ENCODE measurements around the gene DDX10. TPM values are rescaled to one million over a fixed set of nuclear protein-coding genes. Genes with fewer than 3 reads are reported as not detected.

The DDX10 gene
- total and polyA plus RNA-seq, 12 donors: 10.6 to 141 (median 22.6) TPM

DNA sequence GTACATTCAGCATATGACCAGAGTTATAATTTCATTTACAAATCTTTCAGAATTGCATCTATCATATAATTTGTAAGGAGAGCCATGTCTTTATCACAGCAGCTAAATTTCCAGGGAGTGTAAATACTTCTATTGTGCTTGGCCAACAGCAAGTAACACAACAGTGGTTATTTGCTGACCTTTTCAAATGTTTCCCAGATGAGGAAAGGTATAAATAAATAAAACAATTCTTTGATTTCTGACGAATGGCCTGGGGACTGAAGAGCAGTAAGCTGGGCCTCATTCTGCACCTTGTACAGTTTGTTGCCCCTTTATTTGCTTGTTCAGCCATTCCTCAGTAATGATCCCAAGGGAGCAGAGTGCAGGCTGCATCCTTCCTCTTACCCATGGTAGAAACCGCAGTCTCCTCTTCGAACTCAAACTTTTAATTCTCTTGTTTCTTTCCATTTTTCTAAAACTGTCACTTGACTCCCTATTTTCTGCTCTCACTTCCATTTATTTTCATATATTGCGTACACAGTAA lies 132.8 kb downstream of the DDX10 start:
- no peak for DNase-seq
- H3K27ac ChIP-seq: no peak overlapping the region
- no peaks in the 10 kb centered on the region for H3K36me3 ChIP-seq (replicated peaks in 1 of 2)
- 87 to 93% (median 92%) methylated on average over 4 of the region's 4 CpGs for WGBS, 4 donors
- intact Hi-C loops (cut with DNase I): no loop called here
- TF ChIP-seq, protein P1, sequence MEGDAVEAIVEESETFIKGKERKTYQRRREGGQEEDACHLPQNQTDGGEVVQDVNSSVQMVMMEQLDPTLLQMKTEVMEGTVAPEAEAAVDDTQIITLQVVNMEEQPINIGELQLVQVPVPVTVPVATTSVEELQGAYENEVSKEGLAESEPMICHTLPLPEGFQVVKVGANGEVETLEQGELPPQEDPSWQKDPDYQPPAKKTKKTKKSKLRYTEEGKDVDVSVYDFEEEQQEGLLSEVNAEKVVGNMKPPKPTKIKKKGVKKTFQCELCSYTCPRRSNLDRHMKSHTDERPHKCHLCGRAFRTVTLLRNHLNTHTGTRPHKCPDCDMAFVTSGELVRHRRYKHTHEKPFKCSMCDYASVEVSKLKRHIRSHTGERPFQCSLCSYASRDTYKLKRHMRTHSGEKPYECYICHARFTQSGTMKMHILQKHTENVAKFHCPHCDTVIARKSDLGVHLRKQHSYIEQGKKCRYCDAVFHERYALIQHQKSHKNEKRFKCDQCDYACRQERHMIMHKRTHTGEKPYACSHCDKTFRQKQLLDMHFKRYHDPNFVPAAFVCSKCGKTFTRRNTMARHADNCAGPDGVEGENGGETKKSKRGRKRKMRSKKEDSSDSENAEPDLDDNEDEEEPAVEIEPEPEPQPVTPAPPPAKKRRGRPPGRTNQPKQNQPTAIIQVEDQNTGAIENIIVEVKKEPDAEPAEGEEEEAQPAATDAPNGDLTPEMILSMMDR (IDR thresholded peaks at IDR 0.05): no peak
- no peaks in the 10 kb centered on the region for H3K9me3 ChIP-seq (replicated peaks in 1 of 3)
- no peaks in the 10 kb centered on the region for H3K27me3 ChIP-seq
- no peaks in the 10 kb centered on the region for H3K4me1 ChIP-seq (replicated peaks in 1 of 2)
- H3K4me3 ChIP-seq: no peak overlapping the region

DNA sequence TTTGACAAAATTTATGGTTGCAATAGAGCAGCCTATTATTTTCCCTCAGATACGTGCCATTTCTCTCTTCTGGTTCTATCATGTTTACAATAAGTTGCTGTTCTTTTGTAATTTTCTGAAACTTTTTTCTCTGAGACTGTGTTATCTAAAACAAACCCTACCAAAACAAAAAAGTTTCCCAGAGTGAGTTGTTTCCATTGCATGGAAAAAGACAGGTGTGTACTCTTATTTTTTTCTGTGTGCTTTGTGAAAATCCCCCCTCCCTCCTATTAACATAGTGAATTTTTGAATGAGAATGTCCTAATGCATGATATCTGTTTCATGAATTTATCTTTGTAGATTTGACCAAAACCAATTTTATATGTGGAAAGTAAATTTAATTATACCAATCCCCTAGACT lies 137.6 kb downstream of the DDX10 start:
- intact Hi-C loops (cut with DNase I): no loop called here
- no peak overlapping the region for H3K4me3 ChIP-seq
- H3K9me3 ChIP-seq (replicated peaks in 1 of 3): no peaks in the 10 kb centered on the region
- TF ChIP-seq, protein P1 (IDR thresholded peaks at IDR 0.05): no peak
- no peak for TF ChIP-seq POLR2A (IDR thresholded peaks at IDR 0.05)
- H3K4me1 ChIP-seq (replicated peaks in 1 of 2): no peaks in the 10 kb centered on the region
- no peaks in the 10 kb centered on the region for H3K27me3 ChIP-seq
- 87 to 94% (median 91%) methylated on average over 1 of the region's 1 CpG for WGBS, 4 donors
- H3K36me3 ChIP-seq (replicated peaks in 1 of 2): no peaks in the 10 kb centered on the region
- no peak overlapping the region for H3K27ac ChIP-seq
- no peak for DNase-seq

DNA sequence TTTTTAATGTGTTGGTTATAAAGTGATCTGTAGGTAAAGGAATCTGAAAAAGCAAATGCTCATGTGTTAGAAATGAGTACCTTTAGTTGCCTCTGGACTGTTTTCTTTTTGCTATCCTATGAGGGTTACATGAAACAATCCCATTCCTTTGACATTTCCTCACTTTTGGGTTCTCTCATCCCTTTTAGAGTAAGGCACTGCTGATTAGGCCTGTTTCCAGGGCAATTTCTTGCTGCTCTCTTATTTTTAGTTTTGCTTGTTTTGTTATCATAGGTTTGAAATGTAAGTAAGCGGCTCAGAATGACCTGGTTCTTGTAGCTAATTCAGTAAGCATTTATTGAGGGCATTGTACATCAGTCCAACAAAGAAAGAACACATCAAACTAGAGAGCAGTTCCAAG lies 138.9 kb downstream of the DDX10 start:
- Histone ChIP-seq H3K4me1 (replicated peaks in 1 of 2) (no peaks in the 10 kb centered on the region), H3K4me3 (no peak overlapping the region), H3K27ac (no peak overlapping the region), H3K27me3 (no peaks in the 10 kb centered on the region), H3K36me3 (replicated peaks in 1 of 2) (no peaks in the 10 kb centered on the region), H3K9me3 (replicated peaks in 1 of 3) (no peaks in the 10 kb centered on the region)
- no peak for TF ChIP-seq POLR2A (IDR thresholded peaks at IDR 0.05)
- TF ChIP-seq, protein P1 (IDR thresholded peaks at IDR 0.05): no peak
- 73 to 90% (median 85%) methylated on average over 1 of the region's 1 CpG for WGBS, 4 donors
- no peak for DNase-seq
- intact Hi-C loops (cut with DNase I): no loop called here

DNA sequence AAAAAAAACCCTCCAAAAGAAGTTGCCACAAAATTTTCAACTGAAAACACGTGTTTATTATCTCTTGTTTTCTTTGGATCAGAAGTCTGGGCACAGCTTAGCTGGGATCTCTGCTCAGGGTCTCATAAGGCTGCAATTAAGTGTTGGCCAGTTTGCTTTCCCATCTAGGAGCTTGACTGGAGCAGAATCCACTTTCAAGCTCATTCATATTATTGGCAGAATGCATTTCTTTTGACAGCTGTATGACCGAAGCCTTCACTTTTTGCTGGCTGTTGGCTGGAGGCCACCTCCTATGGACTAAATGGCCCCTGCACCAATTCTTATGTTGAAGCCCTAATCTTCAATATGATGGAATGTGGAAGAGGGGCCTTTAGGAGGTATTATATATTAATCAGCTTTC lies 139.6 kb downstream of the DDX10 start:
- TF ChIP-seq, protein P1 (IDR thresholded peaks at IDR 0.05): no peak
- no peak for TF ChIP-seq POLR2A (IDR thresholded peaks at IDR 0.05)
- Histone ChIP-seq H3K27ac (no peak overlapping the region), H3K9me3 (replicated peaks in 1 of 3) (no peaks in the 10 kb centered on the region), H3K36me3 (replicated peaks in 1 of 2) (no peaks in the 10 kb centered on the region), H3K4me1 (replicated peaks in 1 of 2) (no peaks in the 10 kb centered on the region), H3K27me3 (no peaks in the 10 kb centered on the region), H3K4me3 (no peak overlapping the region)
- no peak for DNase-seq
- 75 to 92% (median 85%) methylated on average over 2 of the region's 2 CpGs for WGBS, 4 donors
- intact Hi-C loops (cut with DNase I): no loop called here

Data from adrenal gland (tissue), 12 donors.